HepG2 (cell line): ENCODE measurements around the gene SPOPL. TPM values are rescaled to one million over a fixed set of nuclear protein-coding genes. Genes with fewer than 3 reads are reported as not detected.

Experiments
- ATAC-seq: fragments of 200-7000 bp; cut with Tn5 transposase; 3 replicates; pipeline ENCODE4 v1.9.1; 2020; ENCODE audit warnings: mild to moderate bottlenecking, moderate library complexity
- BruUV-seq: library from RNA; stranded (reverse); fragments of 400-500 nt; replicated peaks from 2 replicates; lab custom pipeline; 2021; lab: Mats Ljungman, UMichigan
- CTCF ChIA-PET: fragments of 300-600 bp; formaldehyde crosslinking; extraction: SDS; loops from one replicate; lab custom pipeline; 2021; ENCODE audit warnings: low total read pairs, inconsistent platforms, low intra/inter-chr PET ratio; lab: Yijun Ruan, JAX
- POLR2A ChIA-PET: fragments of 350-600 bp; sonication (Branson Sonifier 250); formaldehyde crosslinking; loops from one replicate; lab custom pipeline; 2020; ENCODE audit warnings: antibody characterized with exemption, inconsistent platforms; lab: Yijun Ruan, JAX
- DNase-seq: peaks from one replicate; pipeline ENCODE4 v3.0.0-alpha.2; 2015; ENCODE audit warnings: low spot score
- FAIRE-seq: peaks from 3 replicates; lab custom pipeline; 2011; peaks lifted over from hg19 to GRCh38; lab: Jason Lieb, UNC
- H2AFZ ChIP-seq: one replicate; pipeline ENCODE4 v1.6.1; 2011; ENCODE audit warnings: low read length, inconsistent platforms
- H3K27ac ChIP-seq: fragments of 300-600 bp; 3 replicates; pipeline ENCODE4 v1.8.0; 2011; ENCODE audit warnings: mixed run types, mild to moderate bottlenecking, mixed read lengths, low read length, inconsistent platforms; ENCODE audit not compliant: insufficient read depth; ENCODE audit errors: extremely low read length
- H3K27me3 ChIP-seq, 2 experiments: fragments of 200-600 bp in 1 of 2; 2 replicates in 1 of 2; 3 replicates in 1 of 2; pipeline versions ENCODE4 v1.6.0 to v1.8.0; 2011; ENCODE audit warnings: low read length in 2 of 2, mild to moderate bottlenecking in 2 of 2, moderate library complexity in 2 of 2, inconsistent platforms in 1 of 2; ENCODE audit not compliant: insufficient read depth in 2 of 2, control insufficient read depth in 1 of 2
- H3K36me3 ChIP-seq, 2 experiments: fragments of 200-600 bp in 1 of 2; replicated peaks in 1 of 2; 2 replicates in 1 of 2; 3 replicates in 1 of 2; pipeline versions ENCODE4 v1.5.1 to v1.8.0; 2011; ENCODE audit warnings: low read length in 2 of 2, inconsistent platforms in 1 of 2; ENCODE audit not compliant: insufficient read depth in 2 of 2, control insufficient read depth in 1 of 2
- H3K4me1 ChIP-seq: 2 replicates; pipeline ENCODE4 v1.5.1; 2012; ENCODE audit warnings: low read length, inconsistent platforms; ENCODE audit not compliant: insufficient read depth
- H3K4me2 ChIP-seq: 2 replicates; pipeline ENCODE4 v1.6.0; 2011; ENCODE audit warnings: low read depth, low read length, inconsistent platforms
- H3K4me3 ChIP-seq, 3 experiments: fragments of 200-600 bp in 1 of 3; sonication (generic), shearing (Covaris generic) in 1 of 3; replicated peaks in 1 of 3; 2 replicates each; pipeline ENCODE4 v1.5.1; 2011 to 2016; ENCODE audit warnings: low read length in 3 of 3, inconsistent platforms in 2 of 3, low read depth in 2 of 3, mild to moderate bottlenecking in 2 of 3, control low read depth in 1 of 3, mixed read lengths in 1 of 3; ENCODE audit not compliant: insufficient read depth in 1 of 3
- H3K79me2 ChIP-seq: one replicate; pipeline ENCODE4 v1.6.1; 2011; ENCODE audit warnings: low read length, inconsistent platforms; ENCODE audit not compliant: insufficient read depth
- H3K9ac ChIP-seq: 2 replicates; pipeline ENCODE4 v1.6.0; 2011; ENCODE audit warnings: mild to moderate bottlenecking, low read depth, low read length, inconsistent platforms; ENCODE audit not compliant: insufficient read depth
- H3K9me3 ChIP-seq: 2 replicates; pipeline ENCODE4 v1.5.1; 2012; ENCODE audit warnings: mild to moderate bottlenecking, low read length
- H4K20me1 ChIP-seq: 2 replicates; pipeline ENCODE4 v1.6.0; 2011; ENCODE audit warnings: inconsistent platforms, mild to moderate bottlenecking, low read length, moderate library complexity; ENCODE audit not compliant: insufficient read depth
- HNRNPL ChIP-seq: fragments of 200-400 bp; formaldehyde crosslinking; IDR thresholded peaks from 2 replicates; pipeline ENCODE4 v1.6.1; 2017; ENCODE audit warnings: mild to moderate bottlenecking, low read depth, low read length
- MAZ ChIP-seq, 2 experiments: sonication (generic) in 1 of 2; formaldehyde crosslinking in 1 of 2; IDR thresholded peaks; 2 replicates each; pipeline versions ENCODE4 v1.5.0 to v1.6.1; 2012 to 2020; ENCODE audit warnings: low read depth in 2 of 2, mild to moderate bottlenecking in 2 of 2, borderline replicate concordance in 1 of 2, improper control_type of control experiment in 1 of 2, low read length in 1 of 2, missing genetic modification reagents in 1 of 2, moderate library complexity in 1 of 2
- MED8 ChIP-seq: sonication (generic); formaldehyde crosslinking; IDR thresholded peaks from 2 replicates; pipeline ENCODE4 v1.8.1; 2023; ENCODE audit warnings: mild to moderate bottlenecking, missing genetic modification reagents; ENCODE audit not compliant: insufficient replicate concordance
- MIXL1 ChIP-seq: IDR thresholded peaks from 2 replicates; pipeline ENCODE4 v1.6.1; 2016
- MTA3 ChIP-seq: sonication (generic); formaldehyde crosslinking; IDR thresholded peaks from 2 replicates; pipeline ENCODE4 v1.4.0; 2020; ENCODE audit warnings: missing genetic modification reagents
- SIN3B ChIP-seq: fragments of 150-350 bp; IDR thresholded peaks from 2 replicates; pipeline ENCODE4 v1.6.1; 2014; ENCODE audit warnings: low read length
- ZNF672 ChIP-seq: sonication (generic); formaldehyde crosslinking; IDR thresholded peaks from 2 replicates; pipeline ENCODE4 v1.8.1; 2022; ENCODE audit warnings: missing genetic modification reagents
- WGBS: methylation state at CpG from one replicate; pipeline ENCODE4 v1.1.6; 2017; ENCODE audit warnings: low lambda C conversion rate; 5-methylcytosine and 5-hydroxymethylcytosine counted together
- in situ Hi-C: cut with HindIII; loops from 2 replicates; pipeline ENCODE4 v1.10.0; 2017; ENCODE audit warnings: low pct_unique_long_range_greater_than_20kb; ENCODE audit not compliant: extremely low pct_ligation_motif_present
- intact Hi-C: fragments of 100-400 bp; cut with micrococcal nuclease; formaldehyde crosslinking; loops from one replicate; pipeline ENCODE4 v1.10.0; 2022; ENCODE audit not compliant: unreplicated experiment
- polyA plus RNA-seq, 8 experiments: library from polyadenylated mRNA; depleted of rRNA in 3 of 8; stranded (reverse) in 7 of 8; unstranded in 1 of 8; fragments of >200 nt; fragmentation: Illumina TruSeq in 4 of 8; extraction: Trizol in 4 of 8; gene quantifications; 2 replicates each; pipeline versions ENCODE4 v1.2.1 to v1.2.3, GENCODE V29; 2011 to 2016; ENCODE audit warnings: low read depth in 4 of 8, missing spikeins in 1 of 8, mixed read lengths in 1 of 8; ENCODE audit not compliant: insufficient read depth in 1 of 8
- total RNA-seq, 5 experiments: library from RNA; depleted of rRNA; stranded (reverse); fragments of >200 nt; fragmentation: Illumina TruSeq; extraction: Trizol; gene quantifications; 2 replicates each; pipeline ENCODE4 v1.2.3, GENCODE V29; 2016; ENCODE audit warnings: low read depth in 1 of 5
- TF ChIP-seq, protein P1 (sequence below): sonication (generic); formaldehyde crosslinking; IDR thresholded peaks from 2 replicates; pipeline ENCODE4 v1.8.0; 2022; ENCODE audit warnings: mild to moderate bottlenecking, missing genetic modification reagents, borderline replicate concordance
- TF ChIP-seq, protein P2 (sequence below): sonication (generic); formaldehyde crosslinking; IDR thresholded peaks from 2 replicates; pipeline ENCODE4 v1.4.0; 2020; ENCODE audit warnings: missing genetic modification reagents, borderline replicate concordance

The SPOPL gene
- total and polyA plus RNA-seq, 2 of the 13 experiments (the other 11 are each of a cell fraction or from before 2014, with no cell fraction given): 12.6 to 51.6 TPM

DNA sequence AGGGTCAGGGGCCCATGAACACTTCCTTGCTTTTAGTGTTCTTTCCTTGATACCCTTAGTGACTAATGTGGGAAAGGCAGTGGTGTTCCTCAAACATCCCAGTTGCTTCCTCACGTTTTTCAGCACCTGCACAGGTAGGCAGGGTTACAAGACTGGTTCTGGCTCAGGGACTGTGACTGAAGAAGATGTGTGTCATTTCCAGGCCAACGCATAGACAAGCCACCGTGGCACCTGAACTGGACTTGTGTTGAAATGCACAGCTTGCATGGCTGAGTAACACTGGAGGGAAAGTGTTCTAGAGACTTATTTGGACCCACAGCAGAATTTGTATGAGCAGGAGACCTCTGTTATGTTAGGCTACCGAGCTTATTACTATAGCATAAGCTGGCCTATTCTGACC is 107.9 kb downstream of the SPOPL start:
- Histone ChIP-seq H3K36me3 (no peaks in the 10 kb centered on the region), H4K20me1 (no peaks in the 10 kb centered on the region), H3K9ac (no peak overlapping the region), H3K4me3 (no peak overlapping the region), H3K27me3 (no peaks in the 10 kb centered on the region), H2AFZ (no peak overlapping the region), H3K27ac (no peak overlapping the region), H3K79me2 (no peaks in the 10 kb centered on the region), H3K4me2 (no peak overlapping the region), H3K9me3 (no peaks in the 10 kb centered on the region), H3K4me1 (peaks cover 17% of the 10 kb centered on the region)
- 34% methylated on average over 4 of the region's 4 CpGs for WGBS
- no peak for DNase-seq
- no peak for ATAC-seq
- in situ Hi-C loops (no loop called here), intact Hi-C loops (no loop called here)
- FAIRE-seq: no peak
- TF ChIP-seq MTA3: no peak
- no peak for TF ChIP-seq MAZ (IDR thresholded peaks at IDR 0.05; ENCODE audit: borderline replicate concordance, low read depth, low read length)
- no peak for TF ChIP-seq MAZ (CRISPR knock-in tag; IDR thresholded peaks at IDR 0.05; ENCODE audit: low read depth)
- TF ChIP-seq HNRNPL: no peak
- TF ChIP-seq, protein P1, sequence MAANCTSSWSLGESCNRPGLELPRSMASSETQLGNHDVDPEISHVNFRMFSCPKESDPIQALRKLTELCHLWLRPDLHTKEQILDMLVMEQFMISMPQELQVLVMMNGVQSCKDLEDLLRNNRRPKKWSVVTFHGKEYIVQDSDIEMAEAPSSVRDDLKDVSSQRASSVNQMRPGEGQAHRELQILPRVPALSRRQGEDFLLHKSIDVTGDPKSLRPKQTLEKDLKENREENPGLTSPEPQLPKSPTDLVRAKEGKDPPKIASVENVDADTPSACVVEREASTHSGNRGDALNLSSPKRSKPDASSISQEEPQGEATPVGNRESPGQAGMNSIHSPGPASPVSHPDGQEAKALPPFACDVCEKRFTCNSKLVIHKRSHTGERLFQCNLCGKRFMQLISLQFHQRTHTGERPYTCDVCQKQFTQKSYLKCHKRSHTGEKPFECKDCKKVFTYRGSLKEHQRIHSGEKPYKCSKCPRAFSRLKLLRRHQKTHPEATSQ: no peak
- TF ChIP-seq, protein P2, sequence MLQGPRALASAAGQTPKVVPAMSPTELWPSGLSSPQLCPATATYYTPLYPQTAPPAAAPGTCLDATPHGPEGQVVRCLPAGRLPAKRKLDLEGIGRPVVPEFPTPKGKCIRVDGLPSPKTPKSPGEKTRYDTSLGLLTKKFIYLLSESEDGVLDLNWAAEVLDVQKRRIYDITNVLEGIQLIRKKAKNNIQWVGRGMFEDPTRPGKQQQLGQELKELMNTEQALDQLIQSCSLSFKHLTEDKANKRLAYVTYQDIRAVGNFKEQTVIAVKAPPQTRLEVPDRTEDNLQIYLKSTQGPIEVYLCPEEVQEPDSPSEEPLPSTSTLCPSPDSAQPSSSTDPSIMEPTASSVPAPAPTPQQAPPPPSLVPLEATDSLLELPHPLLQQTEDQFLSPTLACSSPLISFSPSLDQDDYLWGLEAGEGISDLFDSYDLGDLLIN: no peak
- TF ChIP-seq ZNF672 (CRISPR knock-in tag): no peak
- no peak for TF ChIP-seq SIN3B
- no peak for TF ChIP-seq MIXL1 (CRISPR knock-in tag)
- no peak for TF ChIP-seq MED8 (CRISPR knock-in tag)
- BruUV-seq: no TSS peak
- CTCF ChIA-PET: no interaction called here
- POLR2A ChIA-PET: no interaction called here
